GM18498 (cell line): Measurements from ENCODE around the gene IKBIP.
A peak's percentile ranks its signal among the peaks of the same experiment; 100 is the strongest.
"Not testable (repeated sequence)": the region's sequence is repeated elsewhere in the genome, so short reads cannot be mapped to it uniquely, and the experiment has no call there.

Experiments
- ATAC-seq: cut with Tn5 transposase; IDR thresholded peaks from one replicate; pipeline ENCODE4 v1.9.1; 2021; ENCODE audit warnings: mild to moderate bottlenecking, moderate library complexity; ENCODE audit not compliant: unreplicated experiment

IKBIP gene

DNA sequence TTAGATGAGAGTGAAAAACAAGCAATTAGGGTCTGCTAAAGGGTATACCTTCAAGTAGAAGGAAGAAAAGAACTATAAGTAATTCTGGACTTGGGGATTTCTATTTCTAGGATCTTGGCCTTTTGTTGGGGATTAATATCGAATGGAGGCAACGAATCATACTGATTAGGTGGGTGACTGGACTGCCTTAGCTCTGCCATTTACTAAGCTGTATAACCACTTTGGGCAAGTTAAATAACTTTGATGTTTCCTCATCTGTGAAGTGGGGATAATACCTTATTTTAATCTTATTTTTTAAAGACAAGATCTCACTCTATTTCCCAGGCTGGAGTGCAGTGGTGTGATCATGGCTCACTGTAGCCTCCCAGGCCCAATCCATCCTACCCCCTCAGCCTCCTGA is 6.6 kb downstream of the IKBIP start:
- no peak for ATAC-seq

DNA sequence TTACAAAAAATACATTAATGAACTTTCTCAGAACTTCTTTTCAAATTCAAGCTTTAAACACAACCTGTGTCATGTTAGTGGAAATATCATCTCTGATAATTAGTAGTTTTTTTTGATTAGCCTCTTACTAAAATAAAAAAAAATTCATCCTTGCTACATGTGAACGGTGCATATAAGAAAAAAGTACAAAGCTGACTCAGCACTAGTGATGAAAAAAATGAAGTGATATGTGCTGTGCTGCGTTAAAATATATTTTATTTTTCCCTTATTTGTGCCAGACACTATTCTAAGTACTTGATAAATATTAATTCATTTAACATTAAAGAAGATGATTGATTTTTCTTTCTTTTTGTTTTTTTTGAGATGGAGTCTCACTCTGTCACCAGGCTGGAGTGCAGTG is 7.5 kb downstream of the IKBIP start:
- no peak for ATAC-seq

DNA sequence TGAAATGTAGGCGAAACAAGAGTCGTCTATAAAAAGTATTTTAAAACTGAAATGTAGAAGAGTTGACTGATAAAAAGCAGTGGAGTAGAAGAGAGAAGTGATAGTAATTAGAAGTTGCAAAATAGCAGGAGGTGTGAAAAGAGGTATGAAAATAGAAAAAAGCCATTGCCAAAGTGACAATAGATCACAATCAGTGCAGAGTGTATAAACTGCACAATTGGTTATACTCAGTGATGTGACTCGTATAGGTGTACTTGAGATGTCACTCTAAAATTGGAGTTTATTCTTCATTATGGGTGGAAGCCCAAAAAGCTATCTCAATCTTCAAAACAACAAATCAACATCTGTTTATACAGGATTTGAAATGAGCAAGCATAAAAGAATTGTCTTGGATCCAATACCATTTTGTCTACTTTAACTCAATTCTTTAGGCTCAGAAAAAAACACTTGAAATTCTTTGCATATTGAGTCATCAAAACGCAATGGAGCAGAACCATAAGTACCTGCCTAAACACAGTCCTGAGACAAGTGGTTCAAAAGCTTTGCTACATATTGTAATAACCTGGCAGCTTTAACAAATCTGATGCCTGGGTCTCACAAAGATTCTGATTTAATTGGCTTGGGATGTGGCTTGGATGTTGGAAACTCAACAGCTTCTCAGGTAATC is 8.8 kb downstream of the IKBIP start:
- peak; percentile 90 for ATAC-seq

DNA sequence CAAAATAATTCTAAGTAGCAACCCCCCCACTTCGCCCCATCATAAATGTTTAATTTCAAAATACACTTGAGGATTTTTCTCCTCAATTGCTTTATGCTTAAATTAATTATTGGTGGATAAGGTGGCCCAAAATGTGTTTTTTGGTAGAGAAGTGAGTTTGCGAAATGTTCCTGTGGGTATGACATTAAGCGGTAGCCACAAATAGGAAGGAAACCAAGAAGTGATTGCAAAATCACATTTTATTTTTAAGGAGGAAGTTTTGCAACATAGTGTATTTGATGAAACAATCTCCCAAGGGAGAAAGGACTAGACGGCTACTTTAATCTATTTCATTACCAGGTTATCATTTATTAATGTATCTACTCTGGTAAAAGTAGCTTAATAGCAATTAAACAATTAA is 25.6 kb downstream of the IKBIP start:
- no peak for ATAC-seq

DNA sequence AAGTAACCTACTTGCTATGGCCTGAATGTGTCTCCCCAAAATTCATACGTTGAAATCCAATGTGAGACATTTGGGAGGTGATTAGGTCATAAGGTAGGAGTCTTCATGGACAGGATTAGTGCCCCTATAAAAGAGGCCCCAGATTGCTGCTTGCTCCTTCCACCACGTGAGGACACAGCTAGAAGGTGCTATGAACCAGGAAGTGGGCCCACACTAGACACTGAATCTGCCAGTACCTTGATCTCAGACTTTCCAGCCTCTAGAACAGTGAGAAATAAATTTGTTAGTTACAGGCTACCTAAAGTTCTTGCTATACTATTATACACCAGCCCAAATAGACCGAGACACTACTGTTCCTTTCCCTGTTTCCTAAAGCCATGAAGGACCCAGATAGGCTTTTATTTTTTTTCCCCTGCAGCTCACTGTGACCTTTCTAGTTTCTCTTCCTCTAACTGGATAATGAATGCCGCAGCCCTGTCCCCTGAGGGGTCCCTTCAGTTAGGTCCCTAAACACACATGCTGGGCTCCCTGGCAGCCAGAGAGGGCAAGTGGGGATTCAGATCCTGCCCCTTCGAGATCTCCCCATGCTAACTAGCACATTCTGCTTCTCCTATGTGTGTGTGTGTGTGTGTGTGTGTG is 31.8 kb downstream of the IKBIP start:
- peak; percentile 92 for ATAC-seq

DNA sequence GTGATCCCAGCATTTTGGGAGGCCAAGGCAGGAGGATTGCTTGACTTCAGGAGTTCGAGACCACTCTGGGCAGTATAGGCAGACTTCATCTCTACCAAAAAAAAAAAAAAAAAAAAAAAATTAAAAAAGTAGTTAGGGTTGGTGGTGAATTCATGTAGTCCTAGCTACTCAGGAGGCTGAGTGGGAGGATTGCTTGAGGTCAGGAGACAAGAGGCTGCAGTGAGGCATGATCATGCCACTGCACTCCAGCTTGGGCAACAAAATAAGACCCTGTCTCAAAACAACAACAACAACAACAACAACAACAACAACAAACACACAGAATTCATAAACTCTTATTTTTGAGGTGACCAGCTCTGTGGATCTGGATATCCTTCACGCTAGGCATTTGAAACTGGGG is 34.0 kb downstream of the IKBIP start:
- ATAC-seq, result no peak

DNA sequence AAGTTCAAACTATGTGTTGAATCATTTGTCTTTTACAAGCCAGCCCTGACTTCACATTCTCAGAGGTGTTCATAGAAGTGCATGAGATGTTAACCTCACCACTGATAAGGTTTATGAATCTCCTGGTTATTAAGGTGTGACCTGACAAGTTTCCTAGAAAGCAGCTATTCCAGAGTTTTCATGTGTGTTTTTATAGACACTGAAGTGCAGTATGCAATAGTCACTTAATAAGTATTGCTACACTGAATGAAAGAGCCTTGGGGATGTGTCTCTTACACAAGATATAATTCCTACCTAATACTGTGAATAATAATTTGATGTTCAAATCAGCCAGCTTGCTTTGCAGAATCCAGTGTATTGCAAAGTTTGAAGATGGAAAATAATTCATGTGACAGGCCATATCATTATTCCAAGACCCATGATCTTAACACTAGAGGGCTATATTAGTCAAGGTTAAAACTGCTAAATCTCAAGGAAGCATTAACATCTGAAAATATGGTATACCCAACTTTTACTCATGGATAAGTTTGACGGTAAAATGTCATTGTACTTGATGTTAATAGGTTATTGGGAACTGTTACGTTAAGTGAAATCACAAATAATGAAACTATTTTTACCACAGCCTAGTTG is 38.1 kb downstream of the IKBIP start:
- no peak for ATAC-seq

DNA sequence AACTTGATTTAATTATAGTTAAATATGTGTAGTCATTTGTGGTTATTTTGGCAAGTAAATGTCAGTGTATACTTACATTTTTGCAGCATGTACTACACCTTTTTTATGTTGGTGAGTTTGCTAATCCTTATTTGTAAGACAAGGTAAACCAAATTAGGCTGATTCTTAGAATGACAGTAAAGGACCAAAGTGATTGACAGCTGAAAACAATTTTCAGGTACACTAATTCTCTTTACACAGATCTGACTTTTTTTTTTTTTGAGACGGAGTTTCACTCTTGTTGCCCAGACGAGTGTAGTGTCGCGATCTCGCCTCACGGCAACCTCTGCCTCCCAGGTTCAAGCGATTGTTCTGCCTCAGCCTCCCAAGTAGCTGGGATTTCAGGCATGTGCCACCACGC is 42.7 kb downstream of the IKBIP start:
- no peak for ATAC-seq

DNA sequence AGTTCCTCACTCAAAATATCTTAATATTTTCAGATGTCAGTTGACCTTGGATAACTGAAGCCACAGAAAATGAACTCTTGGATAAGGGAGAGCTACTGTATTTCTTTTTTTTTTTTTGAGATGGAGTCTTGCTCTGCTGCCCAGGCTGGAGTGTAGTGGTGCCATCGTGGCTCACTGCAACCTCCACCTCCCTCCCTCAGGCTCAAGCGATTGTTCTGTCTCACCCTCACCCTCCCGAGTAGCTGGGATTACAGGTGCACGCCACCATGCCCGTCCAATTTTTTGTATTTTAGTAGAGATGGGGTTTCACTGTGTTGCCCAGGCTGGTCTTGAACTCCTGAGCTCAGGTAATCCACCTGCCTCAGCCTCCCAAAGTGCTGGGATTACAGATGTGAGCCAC is 47.3 kb downstream of the IKBIP start:
- not testable (repeated sequence) for ATAC-seq

DNA sequence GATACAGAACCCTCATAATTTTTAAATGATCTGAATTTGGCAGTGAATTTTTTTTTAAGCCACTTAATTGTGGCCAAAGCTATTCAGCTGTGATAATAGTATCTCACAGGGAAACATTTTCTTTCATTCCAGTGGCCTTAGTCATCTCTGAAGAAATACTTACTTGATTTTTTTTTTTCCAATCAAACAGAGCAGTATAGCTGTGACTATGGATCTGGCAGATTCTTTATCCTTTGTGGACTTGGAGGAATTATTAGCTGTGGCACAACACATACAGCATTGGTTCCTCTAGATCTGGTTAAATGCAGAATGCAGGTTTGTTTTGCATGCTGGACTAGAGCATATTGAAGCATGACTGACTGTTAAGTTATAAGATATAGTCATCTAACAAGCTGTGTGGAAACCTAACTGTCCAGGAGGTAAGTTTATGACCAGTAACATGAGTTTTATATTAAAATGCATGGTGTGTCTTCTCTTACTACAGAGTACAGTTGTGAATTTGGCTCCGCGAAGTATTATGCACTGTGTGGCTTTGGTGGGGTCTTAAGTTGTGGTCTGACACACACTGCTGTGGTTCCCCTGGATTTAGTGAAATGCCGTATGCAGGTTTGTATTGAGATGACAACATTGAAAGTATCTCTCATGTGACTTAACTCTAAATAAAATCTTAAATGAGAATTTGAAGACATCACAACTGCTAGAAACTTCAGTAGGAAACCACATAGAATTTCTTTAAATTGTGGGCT is 49.2 kb downstream of the IKBIP start:
- no peak for ATAC-seq

DNA sequence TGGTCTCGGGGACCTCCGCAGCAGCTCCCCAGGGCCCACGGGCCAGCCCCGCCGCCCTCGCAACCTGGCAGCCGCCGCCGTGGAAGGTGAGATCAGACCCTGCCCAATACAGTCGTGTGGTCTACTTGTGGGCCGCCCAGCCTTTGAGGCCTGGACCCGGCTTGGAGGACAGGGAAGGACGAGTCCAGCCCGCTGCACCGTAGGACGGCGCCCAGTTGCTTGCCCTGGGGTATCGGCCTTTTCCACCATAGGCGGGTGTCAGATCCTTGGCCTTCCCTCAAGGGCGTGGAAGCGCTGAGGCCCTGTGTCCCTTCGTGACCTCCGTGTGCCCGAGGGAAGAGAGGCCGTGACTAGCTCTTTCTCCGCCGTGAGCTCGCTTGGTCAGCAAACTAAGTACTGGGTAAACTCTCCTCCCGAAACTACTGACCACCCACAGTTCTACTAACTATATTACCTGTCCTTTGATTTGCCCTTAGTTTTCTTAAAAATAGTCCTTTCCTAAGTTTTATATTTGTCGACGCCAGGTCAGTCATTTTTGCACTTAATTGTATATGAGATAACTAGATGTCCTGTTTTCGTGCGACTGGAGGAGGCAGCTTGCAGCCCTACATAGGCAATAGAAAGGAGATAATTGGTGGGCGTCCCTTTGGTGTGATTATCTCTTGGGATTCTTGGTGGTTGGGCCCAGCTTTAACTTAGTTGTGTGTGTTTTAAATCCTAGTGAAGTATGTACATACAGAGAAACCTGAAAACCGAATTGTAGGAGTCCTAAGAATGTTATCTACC is 50.3 kb downstream of the IKBIP start:
- ATAC-seq, result no peak

DNA sequence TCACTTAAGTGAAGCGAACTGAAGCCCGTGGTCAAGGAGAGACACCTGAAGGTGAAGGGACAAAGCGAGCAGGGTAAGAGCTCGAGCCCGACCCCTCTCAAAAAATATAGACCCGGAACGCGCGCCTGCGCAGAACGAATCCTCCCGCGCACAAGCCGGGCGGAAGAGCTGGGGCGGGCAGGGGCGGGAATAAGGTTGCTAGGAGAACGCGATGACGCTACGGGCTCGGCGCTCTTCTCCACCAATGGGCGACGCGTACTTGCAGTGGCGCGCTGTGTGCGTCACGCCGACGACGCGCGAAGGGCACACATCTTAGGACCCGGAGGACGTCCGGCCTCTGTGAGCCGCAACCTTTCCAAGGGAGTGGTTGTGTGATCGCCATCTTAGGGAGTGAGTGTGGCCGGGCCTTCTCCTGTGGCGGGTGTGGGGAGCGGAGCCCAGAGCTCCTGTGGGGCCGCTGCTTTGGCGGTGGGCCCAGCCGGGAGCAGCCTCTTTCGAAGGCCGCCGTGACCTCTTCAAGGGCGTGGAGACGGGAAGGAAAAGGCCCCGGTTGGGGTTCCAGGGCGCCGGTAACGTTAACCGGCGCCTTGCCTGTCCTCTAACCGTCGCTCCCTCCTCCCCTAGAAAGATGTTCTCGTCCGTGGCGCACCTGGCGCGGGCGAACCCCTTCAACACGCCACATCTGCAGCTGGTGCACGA is 51.1 kb downstream of the IKBIP start, which contains the start of gene SLC25A3:
Gene SLC25A3 (plus strand): TSS at position 336 of the 699 bp plus-strand sequence. CDS start 293 bp downstream, at position 629.
- peak; percentile 99 for ATAC-seq

DNA sequence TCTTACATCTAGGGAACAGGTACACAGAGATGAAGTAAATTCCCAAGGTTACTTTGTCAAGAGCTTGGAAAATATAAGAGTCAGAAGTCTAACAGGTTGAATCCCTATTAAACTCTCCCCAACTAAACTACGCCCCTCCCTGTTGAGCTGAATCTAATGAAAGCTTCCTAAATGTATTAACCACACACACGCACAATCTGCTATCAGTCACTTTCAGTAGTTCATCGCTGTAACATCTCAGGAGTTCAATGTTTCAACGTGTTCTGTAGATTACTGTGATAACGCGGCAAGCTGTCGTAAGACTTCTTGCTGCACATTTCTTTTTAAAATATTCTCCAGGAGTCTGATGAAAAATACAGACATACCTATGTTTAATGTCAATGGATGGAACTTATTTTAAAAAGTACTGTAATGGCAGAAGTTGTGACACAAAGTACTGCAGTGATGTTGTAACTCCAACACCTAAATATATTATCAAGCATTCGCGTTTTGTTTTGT is 51.7 kb downstream of the IKBIP start:
- no peak for ATAC-seq

DNA sequence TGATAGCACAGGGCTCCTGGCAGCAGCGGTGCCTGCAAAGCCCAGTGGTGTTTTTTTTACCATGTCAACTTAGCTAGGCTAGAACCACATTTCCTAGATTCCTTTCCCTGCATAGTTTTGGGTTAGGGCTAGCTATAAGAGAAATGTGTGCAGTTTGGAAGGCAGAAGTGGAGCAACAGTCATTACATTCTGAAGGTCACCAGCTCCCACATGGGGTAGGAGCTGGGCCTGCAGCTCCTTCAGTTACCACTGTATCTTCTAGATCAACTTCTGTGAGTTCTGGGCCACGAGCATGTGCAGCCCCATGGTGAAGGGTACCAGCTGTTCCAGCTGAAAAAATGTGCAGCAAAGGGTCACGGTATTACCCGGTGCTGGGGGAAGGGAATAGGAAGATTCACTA is 53.4 kb downstream of the IKBIP start:
- ATAC-seq, result no peak

DNA sequence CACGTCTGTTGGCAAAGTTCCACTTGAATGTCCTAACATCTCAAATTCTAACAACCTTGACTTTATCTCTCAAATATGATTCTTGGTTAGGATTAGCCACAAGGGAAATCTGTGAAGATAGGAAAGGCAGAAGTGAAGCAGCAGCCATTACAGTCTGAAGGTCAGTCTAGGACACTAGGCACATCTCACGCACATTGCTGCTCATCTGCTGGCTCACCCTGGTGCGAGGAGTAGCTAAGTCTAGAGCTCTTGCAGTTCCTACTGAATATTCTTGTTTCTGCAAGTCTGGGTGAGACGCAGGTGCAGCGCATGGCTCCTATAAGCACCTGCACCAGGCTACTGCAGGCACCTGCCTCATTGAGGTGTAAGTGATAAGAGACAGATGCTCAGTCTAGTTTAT is 57.5 kb downstream of the IKBIP start:
- no peak for ATAC-seq

DNA sequence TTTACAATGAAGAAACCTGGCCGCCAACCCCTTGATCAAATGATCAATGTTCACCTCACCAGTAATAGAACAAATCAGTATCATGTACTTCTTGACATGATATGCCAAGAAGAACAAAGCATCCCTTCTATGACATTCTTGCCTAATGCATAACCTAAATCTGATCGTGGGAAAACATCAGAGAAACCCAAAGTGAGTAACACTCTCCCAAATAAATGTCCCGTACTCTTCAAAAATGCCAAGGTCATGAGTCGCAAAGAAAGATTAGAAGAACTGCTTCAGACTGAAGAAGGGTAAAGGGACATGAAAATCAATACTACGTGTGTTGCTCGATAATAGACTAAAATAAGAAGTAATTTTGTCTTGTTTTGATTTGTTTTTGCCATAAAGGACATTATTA is 62.5 kb downstream of the IKBIP start:
- no peak for ATAC-seq

DNA sequence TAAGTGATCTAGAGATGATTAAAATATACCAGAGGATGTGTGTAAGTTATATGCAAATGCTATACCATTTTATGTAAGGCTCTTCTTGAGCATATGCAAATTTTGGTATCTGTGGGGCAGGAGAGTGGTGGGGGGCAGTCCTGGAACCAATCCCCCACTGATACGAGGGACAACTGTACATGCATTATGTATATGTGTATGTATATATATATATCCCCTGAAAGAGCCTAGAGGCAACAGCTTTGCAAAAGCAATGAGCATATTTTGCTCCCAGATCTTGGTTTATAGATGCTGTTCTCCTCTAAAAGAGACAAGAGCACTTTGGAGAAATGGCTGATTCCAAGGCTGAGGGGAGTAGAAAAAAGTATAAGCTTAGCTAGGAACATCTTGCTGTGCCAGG is 63.5 kb downstream of the IKBIP start:
- no peak for ATAC-seq

DNA sequence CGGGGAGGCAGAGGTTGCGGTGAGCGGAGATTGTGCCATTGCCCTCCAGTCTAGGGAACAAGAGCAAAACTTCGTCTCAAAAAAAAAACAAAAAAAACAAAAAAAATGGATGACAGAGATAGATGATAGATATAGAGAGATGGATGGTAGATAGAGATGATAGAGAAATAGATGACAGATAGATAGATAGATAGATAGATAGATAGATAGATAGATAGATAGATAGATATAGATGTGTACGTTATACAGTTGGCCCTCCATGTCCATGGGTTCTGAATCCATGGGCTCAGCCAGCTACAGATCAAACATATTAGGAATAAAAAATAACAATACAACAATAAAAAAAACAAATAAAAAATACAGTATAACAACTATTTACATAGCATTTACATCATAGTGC is 63.9 kb downstream of the IKBIP start:
- ATAC-seq, result no peak

DNA sequence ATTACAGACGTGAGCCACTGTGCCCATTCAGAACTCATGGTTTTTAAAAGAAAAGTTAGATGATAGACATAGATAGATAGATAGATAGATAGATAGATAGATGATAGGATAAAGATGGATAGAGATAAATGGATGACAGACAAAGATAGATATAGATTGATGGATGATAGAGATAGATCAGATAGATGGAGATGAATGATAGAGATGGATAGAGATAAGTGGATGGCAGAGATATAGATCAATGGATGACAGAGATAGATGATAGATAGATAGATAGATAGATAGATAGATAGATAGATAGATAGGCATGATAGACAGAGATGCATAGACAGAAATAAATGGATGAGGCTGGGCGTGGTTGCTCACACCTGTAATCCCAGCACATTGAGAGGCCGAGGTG is 64.8 kb downstream of the IKBIP start:
- ATAC-seq, result no peak

DNA sequence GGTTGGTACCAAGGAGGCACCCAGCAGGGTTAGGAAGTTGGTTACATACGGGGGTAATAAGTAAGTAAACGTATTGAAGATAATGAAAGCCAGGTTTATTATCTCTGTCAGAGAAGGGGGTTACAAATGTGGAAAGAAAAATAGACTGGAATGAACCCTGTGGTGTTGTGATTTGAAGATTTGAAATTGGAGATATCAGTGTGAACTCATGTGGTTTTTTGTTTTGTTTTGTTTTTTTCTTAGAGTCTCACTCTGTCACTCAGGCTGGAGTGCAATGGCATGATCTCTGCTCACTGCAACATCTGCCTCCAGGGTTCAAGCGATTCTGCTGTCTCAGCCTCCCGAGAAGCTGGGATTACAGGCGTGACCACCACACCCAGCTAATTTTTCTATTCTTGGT is 65.2 kb downstream of the IKBIP start:
- ATAC-seq, result no peak
